Measurements from ENCODE around the gene GPBP1.
A peak's percentile ranks its signal among the peaks of the same experiment; 100 is the strongest.
"Not testable (repeated sequence)": the region's sequence is repeated elsewhere in the genome, so short reads cannot be mapped to it uniquely, and the experiment has no call there.

GPBP1 gene

DNA sequence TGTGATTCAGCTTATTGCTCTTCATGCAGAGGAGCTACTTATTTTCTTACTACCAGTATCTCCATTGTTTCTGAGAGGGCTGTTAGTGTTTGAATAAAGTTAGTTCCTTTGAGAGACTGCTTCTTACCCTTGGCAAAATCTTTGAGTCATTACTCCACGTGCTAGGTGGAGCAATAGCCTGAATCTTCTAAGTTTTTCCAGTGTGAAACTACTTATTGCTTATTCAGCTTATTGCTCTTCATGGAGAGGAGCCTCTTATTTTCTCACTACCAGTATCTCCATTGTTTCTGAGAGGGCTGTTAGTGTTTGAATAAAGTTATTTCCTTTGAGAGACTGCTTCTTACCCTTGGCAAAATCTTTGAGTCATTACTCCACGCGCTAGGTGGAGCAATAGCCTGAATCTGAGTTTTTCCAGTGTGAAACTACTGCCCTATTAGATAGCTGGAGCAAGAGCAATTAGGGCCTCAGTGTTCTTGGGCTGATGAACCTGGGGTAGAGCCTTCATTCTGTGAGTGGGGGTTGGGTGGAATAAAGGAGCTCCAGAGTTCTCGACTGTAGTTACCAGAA is 41.9 kb downstream of the GPBP1 start:
- DNase-seq: no peak

DNA sequence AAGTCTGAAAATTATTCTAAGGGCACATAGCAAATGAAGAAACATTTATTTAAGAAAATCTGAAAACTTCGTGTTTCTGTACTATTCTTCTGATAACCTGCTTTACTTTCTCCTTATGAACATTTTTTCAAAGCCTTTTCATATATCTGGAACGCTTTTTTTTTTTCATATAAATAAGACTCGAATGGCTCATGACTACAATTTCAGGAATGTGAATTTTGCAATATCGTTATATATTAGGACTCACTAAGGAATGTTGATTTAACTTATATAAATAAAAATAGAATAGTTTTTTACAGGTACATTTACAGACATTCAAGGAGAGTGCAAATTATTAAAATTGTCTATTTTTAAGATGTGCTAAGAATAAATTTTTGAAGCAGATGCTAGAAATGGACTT is 42.9 kb downstream of the GPBP1 start:
- no peak for DNase-seq

DNA sequence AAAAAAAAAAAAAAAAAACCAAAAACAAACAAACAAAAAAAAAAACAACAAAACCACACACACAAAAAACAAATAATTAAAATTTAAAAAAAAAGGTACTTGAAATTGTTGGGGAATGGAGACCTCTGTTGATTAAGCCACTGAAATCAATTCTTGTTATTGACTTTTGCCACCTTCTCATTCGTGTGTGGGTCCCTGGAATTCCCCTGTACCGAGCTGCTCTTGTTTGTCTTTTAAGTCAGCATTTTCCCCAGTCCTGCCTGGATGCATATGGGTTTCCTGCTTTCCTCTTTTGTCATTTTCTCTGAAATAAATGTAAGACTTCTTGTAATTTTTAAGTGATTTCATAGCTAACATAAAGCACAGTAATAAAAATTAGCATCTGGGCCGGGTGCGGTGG is 45.5 kb downstream of the GPBP1 start:
- no peak for DNase-seq

DNA sequence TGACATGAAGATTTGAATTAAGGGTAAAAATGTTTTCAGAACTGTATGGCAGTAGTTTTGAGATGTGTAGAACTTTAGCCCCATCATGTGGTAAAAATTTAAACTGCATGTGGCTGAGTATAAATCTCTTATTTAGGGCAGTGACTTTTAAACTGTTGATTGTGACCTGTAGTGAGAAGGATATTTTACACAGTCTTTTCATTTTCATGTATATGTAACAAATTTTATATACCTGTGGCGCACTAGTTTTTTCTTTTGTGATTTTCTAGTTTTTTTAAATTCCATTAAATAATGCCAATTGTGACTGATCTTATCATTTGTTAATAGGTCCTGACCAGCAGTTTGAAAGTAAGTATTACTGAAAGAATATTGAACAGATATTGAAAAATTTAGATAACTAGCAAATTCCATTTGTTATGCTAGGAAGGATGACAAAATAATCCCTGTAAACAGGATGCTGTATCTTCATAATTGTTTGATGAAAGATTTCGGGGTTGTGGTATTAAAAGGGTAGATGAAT is 47.2 kb downstream of the GPBP1 start:
- DNase-seq: peak; percentile 43 to 70

DNA sequence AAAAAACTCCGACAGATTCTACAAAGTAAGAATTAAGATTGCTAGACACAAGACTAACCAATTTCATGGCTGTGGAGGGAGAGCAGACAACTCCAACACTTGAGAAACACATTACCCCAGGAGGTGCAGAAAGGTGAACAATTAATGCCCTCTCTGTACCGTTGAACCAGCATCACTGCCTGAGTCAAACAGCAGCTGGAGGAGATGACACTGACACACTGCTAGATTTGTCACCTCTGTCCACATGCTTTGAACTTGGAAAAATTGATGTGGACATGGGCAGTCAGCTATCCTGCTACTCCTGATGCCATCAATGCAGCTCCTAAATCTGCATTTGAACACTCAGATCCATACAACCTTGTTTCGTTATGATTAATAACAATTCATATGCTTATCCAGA is 51.7 kb downstream of the GPBP1 start:
- no peak for DNase-seq

DNA sequence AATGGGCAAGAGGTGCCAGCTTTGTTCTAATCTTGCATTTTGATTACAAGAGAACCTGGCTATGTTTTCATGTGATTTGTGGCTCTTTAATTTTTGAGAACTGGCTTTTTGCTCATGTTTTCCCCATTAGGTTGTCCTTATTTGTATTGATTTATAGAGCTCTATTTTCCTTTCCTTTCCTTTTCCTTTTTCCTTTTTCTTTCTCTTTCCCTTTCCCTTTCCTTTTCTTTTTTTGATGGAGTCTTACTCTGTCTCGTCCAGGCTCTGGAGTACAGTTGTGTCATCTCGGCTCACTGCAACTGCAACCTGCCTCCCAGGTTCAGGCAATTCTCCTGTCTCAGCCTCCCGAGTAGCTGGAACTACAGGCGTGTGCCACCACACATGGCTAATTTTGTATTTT is 55.5 kb downstream of the GPBP1 start:
- DNase-seq: no peak

DNA sequence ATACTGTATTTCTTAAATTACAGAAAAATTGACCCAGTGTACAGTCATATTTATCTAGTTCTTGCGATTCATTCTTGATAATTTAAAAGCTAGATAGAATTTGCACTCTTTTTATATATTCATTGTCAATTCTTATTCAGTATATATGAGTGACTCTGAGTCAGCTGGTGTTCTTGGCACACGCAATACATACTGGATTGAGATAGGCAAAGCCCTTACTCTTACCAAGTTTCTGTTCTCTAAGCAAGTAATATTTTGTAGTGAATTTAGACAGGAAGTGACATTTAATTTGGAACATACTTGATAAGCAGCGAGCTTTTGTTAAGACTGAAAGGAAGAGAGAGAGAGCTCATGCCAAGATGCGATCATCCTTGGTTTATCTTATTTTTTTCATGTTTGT is 57.7 kb downstream of the GPBP1 start:
- no peak for DNase-seq

DNA sequence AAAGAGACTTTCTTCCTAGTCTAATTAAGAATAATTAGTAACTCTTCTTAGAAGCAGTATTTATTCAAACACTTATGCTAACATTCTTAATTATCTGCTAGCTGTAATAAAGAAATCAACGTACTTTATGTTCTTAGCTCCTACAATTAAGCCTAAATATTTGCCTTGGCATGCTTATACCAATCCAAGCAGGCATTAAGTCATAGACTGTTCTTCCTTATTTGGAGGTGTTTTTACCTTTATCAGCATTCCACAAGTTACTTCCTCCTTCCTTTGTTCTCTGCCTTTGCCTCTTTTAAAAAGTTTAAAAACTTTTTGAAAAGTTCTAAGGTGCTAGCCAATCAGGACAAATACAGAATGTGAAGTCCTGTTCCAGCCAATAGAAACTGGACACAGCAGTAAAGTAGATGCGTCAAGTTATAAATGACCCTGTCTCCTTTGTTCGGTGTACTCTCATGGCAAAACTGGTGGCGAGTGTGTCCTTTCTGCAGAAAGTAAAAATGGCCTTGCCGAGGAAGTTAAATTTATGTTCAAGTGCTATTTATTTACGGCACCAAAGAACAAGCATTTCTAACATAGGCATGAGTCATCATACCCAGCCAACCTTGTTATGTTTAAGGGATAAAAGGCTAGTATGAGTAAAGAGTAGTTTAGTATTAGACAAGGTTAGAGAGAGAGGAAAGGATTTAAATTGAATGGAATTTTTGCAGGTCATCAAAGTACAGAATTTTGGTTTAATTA is 58.6 kb downstream of the GPBP1 start:
- DNase-seq: no peak

DNA sequence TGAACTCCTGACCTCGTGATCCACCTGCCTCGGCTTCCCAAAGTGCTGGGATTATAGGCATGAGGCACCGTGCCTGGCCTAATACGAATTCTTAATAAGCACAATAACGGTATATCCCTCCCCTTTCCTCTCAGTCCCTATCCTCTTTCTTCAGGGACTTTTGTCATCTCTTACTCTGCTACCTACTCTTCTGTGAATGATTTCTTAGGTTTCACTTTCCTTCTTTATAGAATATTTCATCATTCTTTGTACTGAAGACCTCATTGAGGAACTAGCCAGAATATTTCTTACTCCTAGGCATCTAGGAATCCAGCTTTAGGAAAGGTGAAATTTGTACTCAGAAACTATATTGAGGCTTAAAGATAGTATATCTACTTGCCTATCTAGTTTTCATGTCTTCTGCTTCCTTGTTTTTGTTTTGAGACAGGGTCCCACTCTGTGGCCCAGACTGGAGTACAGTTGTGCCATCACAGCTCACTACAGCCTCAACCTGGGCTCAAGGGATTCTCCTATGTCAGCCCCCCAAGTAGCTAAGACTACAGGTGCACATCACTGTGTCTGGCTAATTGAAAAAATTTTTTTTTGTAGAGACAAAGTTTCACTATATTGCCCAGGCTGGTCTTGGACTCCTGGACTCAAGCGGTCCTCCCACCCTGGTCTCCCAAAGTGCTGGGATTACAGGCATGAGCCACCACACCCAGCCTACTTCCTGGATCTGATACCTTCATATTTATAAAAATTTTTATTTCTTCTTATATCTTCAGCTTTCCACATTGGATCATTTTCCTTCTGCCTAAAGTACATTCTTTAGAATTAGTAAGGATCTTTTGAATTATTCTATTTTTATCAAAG is 69.7 kb downstream of the GPBP1 start:
- no peak for DNase-seq

DNA sequence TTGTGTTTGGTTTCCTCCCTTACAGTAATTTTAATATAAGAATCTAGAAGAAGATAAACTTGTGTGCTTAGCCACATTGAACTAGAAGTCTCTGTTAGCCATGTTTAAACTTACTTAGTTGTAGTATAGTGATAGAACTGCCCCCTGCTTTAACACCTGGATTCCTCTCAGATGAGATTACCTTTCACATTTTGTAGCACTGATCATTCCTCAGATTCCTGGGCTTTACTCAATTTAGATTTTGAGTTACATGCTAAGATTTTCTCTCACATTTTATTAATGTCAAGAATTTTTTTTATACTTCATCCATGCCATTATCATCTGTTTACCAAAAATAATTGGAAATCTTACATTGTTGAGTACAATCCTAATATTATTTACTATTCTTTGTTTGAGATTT is 70.5 kb downstream of the GPBP1 start:
- DNase-seq: no peak

DNA sequence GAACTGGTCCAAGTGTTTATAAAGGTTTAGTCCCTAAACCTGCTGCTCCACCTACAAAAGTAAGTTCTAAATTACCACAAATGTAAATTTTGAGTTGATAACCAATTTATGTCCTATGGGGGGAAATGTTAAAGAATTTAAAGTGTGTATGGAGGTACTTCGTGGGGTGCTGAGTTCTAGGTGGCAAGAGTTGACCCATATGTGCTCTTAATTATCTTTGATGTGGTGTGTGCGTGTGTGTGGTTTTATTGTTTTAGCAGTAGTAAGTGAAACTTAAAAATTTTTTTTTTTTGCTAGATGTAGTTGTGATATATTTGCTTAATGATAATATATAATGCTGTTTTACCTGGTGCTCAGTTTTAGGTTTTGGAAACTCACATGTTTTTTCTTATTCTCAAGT is 72.6 kb downstream of the GPBP1 start:
- no peak for DNase-seq

DNA sequence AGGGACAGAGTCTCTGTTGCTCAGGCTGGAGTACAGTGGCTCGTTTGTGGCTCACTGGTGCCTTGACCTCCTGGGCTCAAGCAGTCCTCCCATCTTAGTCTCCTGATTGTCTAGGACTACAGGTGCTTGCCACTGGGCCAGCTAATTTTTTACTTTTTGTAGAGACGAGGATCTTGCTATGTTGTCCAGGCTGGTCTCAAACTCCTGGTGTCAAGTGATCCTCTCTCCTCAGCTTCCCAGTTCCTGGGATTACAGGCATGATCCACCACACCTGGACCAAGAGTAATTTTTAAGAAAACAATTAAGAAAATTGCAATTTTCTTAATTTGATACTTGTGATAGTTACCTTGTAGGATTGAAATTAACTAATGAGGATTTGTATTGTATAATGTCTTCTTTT is 73.9 kb downstream of the GPBP1 start:
- DNase-seq: no peak

DNA sequence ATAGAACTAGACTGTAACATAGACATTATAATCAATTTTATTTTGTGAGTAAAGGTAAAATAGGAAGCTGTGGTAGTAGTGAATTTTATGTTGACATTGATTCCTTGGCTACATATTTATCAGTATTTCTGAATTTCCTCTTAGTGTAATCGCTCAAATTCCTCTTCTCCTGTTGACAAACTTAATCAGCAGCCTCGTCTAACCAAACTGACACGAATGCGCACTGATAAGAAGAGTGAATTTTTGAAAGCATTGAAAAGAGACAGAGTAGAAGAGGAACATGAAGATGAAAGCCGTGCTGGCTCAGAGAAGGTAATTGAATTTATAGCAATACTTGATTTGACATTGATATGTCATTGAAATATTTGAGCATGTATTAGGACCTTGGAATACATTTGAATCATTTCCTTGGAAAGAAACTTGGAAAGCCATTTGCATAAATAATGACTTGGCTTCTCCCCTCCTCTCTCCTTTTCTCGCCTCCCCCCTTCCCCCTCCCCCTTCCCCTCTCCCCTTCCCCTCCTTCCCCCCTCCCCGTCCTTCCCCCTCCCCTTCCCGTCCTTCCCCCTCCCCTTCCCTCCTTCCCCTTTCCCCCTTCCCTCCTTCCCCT is 75.5 kb downstream of the GPBP1 start:
- no peak for DNase-seq

DNA sequence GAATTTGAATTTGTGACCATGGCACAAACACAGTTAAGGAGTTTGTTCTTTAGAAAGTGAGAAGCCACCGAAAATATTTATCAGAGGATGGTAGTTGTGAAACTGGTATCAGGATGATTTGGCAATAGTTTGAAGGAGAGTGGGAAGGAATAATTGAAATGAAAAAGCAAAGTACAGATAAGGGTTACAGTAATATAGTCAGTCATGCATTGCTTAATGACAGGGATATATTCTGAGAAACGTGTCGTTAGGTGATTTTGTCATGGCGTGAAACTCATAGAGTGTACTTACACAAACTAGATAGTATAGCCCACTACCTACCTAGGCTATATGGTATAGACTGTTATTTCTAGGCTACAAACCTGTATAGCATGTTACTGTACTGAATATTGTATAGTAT is 84.2 kb downstream of the GPBP1 start:
- no peak for DNase-seq

DNA sequence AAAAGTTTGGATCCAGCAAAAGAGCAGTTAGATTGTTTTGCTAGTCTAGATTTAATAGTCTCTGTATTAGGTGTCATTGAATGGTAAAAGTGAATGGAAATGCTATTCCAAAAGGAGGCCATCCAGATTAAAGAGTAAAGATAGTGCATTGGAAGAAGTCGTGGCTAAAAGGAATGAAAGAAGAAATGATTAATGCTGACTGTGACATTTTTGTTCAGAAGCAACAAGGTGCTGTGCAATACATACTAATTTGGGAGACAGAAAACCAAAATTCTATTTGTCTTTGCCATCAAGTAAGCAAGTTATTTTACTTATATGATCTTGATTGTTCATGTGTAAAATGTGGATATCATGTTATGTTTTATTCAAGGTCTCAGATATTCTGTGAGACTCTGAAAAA is 85.1 kb downstream of the GPBP1 start:
- no peak for DNase-seq

DNA sequence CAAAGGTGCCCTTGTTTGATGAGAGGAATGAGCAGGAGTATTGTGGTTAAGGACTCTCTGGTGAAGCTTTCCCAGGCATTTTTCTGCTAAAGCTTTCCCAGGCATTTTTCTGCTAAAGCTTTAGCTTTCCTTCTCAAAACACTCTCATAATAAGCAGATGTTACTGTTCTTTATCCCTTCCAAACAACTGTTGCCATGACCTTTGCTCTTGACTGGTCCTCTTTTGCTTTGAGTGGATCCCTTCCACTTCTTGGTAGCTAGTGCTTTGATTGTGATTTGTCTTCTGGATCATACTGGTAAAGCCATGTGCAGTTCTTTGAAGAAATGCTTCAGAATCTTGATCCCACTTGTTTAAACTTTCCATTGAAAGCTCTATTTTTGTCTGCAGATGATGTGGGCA is 85.8 kb downstream of the GPBP1 start:
- DNase-seq: no peak

DNA sequence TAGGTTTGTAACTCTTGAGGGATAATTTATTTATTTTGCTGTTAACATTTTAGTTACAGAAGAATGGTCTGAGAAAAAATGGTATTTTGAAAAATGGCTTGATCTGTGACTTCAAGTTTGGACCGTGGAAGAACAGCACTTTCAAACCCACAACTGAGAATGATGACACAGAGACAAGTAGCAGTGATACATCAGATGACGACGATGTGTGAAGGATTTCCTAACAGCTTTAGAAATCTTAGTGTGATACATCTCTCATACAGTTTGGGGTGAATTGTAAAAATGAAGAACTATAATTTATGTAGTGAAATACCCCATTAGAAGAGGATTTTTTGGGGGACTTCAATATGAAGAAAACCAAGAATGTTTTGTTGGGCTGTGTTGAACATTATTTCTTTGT is 88.7 kb downstream of the GPBP1 start:
- DNase-seq: no peak

DNA sequence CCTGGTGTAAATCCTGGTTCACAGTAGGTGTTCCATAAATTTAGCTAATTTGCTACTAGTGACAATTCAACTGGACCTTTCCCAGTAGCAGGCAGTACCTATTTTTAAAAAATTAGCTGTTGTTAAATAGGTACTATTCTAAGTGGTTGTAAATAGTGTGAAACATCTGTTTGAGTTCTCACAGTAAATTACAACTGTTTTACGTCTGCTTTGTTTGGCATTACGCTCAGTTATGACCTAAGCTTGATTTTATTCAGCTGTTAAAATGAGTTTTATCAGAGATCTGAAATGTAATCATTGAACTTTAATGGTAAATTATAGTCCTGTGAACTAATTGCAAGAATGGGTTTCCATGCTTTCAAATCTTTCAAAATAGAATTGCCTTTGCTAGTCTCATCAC is 93.9 kb downstream of the GPBP1 start:
- no peak for DNase-seq

DNA sequence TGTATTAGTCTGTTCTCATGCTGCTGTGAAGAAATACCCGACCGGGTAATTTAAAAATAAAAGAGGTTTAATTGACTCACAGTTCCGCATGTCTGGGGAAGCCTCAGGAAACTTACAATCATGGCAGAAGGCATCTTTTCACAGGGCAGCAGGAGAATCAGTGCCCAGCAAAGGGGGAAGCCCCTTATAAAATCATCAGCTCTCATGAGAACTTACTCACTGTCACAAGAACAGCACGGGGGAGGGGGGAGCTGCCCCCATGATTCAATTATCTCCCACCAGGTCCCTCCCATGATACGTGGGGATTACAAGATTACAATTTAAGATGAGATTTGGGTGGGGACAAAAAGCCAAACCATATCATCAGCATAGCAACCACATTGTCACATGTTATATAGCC is 102.5 kb downstream of the GPBP1 start:
- no peak for DNase-seq

DNA sequence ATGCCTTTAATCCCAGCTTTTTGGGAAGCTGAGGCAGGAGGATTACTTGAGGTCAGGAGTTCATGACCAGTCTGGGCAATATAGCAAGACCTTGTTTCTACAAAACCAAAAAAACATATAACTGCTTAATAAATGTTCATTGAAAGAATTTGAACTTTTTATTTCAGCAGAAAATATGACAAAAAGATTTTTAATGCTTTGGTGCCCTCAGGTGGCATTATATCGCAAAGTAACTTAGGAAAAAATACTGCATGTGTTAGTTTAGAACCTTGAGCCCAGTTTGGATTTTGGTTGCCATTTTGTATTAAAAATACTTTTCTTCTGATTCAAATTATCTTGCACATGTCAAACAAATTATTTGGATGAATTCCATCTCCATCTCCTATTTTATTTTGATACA is 103.2 kb downstream of the GPBP1 start:
- DNase-seq: no peak

DNA sequence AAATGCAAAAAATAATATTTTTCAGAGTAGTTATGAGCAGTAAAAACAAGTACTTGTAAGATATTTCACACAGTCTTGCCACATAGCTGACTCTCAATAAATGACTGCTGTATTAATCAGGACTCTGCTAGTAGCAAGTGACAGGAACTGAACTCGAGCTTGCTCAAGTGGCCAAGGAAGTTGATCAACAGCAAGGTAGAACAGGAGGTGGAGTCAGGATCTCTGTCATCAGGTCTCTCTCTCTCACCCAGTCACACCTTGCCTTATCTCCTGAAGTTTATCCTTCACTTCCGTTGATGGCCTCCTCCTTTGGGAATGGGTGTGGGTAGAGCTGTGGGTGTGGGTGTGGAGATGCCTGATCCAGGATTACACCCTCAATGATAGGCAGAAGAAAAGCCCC is 107.0 kb downstream of the GPBP1 start:
- no peak for DNase-seq

DNA sequence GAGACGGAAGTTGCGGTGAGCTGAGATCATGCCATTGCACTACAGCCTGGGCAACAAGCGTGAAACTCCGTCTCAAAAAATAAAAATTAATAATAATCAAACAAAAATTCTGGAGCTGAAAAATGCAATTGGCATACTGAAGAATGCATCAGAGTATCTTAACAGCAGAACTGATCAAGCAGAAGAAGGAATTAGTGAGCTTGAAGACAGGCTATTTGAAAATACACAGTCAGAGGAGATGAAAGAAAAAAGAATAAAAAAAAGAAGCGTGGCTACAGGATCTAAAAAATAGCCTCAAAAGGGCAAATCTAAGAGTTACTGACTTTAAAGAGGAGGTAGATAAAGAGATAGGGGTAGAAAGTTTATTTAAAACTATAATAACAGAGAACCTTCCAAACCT is 111.2 kb downstream of the GPBP1 start:
- not testable (repeated sequence) for DNase-seq

DNA sequence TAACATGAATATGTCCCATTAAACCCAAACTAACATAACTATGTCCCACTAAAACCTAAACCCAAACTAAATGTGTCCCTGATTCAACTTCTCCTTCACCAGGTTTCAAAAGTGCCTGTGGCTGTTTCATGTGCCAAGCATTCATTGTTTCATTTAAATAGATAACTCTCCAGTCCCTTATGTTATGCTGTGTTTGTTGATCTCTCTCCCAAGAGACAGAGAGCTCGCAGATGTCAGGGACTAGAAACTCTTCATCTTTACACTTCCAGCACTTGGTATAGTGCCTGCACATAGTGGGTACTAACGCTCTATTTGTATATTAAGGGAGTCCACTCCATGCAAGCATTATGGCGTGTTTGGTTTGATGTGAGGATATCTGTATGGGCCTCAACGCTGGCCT is 118.0 kb downstream of the GPBP1 start:
- DNase-seq: no peak

DNA sequence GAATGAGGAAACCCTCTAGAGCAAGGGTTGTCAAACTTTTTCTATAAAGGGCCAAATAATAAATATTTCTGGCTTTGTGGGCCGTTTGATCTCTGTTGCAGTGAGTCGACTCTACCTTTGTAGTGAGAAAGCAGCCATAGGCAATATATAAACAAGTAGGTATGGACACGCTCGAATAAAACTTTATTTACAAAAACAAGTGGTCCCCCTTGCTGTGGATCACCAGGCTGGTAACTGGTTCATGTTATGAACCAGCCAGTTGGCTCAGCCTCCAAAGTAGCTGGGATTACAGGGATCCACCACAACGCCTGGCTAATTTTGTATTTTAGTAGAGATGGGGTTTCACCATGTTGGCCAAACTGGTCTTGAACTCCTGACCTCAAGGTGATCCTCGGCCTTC is 118.5 kb downstream of the GPBP1 start:
- no peak for DNase-seq
